Activated CD8-positive, alpha-beta T cell treated with anti-CD3 and anti-CD28 coated beads for 36 hours (primary cell): ENCODE data around the gene NUDT6. TPM values are rescaled to one million over a fixed set of nuclear protein-coding genes. Genes with fewer than 3 reads are reported as not detected.

Experiments
- ATAC-seq: fragments of 200-7000 bp; cut with Tn5 transposase; one replicate; pipeline ENCODE4 v1.10.0; 2021; ENCODE audit warnings: mild to moderate bottlenecking, moderate library complexity
- CTCF ChIA-PET: fragments of 350-600 bp; sonication (Branson Sonifier 250); formaldehyde crosslinking; loops from one replicate; lab custom pipeline; 2021; ENCODE audit warnings: antibody characterized with exemption; lab: Charles Lee
- POLR2A ChIA-PET: fragments of 350-600 bp; sonication (Branson Sonifier 250); formaldehyde crosslinking; loops from one replicate; lab custom pipeline; 2021; ENCODE audit warnings: antibody characterized with exemption; lab: Charles Lee
- DNase-seq: peaks from one replicate; pipeline ENCODE4 v3.0.0-alpha.2; 2020
- H3K27ac Mint-ChIP-seq: one replicate; pipeline ENCODE4 v1.8.0; 2021; ENCODE audit warnings: mild to moderate bottlenecking, mixed read lengths
- H3K27me3 Mint-ChIP-seq: one replicate; pipeline ENCODE4 v1.8.0; 2021; ENCODE audit warnings: mixed read lengths
- H3K36me3 Mint-ChIP-seq: one replicate; pipeline ENCODE4 v1.8.0; 2021; ENCODE audit warnings: low read depth, mixed read lengths
- H3K4me1 Mint-ChIP-seq: one replicate; pipeline ENCODE4 v1.8.0; 2021; ENCODE audit warnings: low read depth, mixed read lengths
- H3K4me3 Mint-ChIP-seq: one replicate; pipeline ENCODE4 v1.8.0; 2021; ENCODE audit warnings: mild to moderate bottlenecking, moderate library complexity, mixed read lengths
- H3K9me3 Mint-ChIP-seq: one replicate; pipeline ENCODE4 v1.8.0; 2021; ENCODE audit warnings: mixed read lengths
- CTCF ChIP-seq: fragments of 200-600 bp; IDR thresholded peaks from one replicate; pipeline ENCODE4 v1.8.0; 2022; ENCODE audit warnings: antibody characterized with exemption, mild to moderate bottlenecking
- intact Hi-C: fragments of 100-400 bp; cut with micrococcal nuclease; formaldehyde crosslinking; loops from one replicate; pipeline ENCODE4 v1.10.0; 2022
- total RNA-seq, 2 experiments: library from RNA; stranded (reverse); gene quantifications; one replicate each; pipeline ENCODE4 v1.2.3, GENCODE V29; 2021

Gene NUDT6
- total RNA-seq, 2 experiments from 2014 or later: 4.4 to 5.7 TPM

- peaks cover 7% of the 10 kb centered on the region for H3K36me3 Mint-ChIP-seq
- ChIA-PET POLR2A (no interaction called here), CTCF (interaction anchor here (1.2 to 4.6 kb wide), 2 partner anchors 170 to 327 kb away, joined by 3 to 38 read pairs; no protein-coding TSS in a partner anchor)
- no peak for ATAC-seq
- peaks cover 6% of the 10 kb centered on the region for H3K4me1 Mint-ChIP-seq
- TF ChIP-seq CTCF: no peak
- H3K9me3 Mint-ChIP-seq: no peaks in the 10 kb centered on the region
- no peak for DNase-seq
- intact Hi-C loops: loop anchor here (10.0 kb wide), 1 partner anchor 324 kb away; no protein-coding TSS in a partner anchor
- H3K27ac Mint-ChIP-seq: no peak overlapping the region
- no peaks in the 10 kb centered on the region for H3K27me3 Mint-ChIP-seq
- H3K4me3 Mint-ChIP-seq: no peak overlapping the region
Observed at GRCh38 chr4:122928930-122929329, 6.5 kb upstream of the NUDT6 start.

- Mint-ChIP-seq H3K4me1 (peaks cover 12% of the 10 kb centered on the region), H3K27me3 (no peaks in the 10 kb centered on the region), H3K9me3 (no peaks in the 10 kb centered on the region), H3K36me3 (no peaks in the 10 kb centered on the region), H3K4me3 (no peak overlapping the region), H3K27ac (peak overlapping the region; percentile 96)
- intact Hi-C loops: loop anchor here (2.0 to 10.0 kb wide), 2 partner anchors 164 to 318 kb away; no protein-coding TSS in a partner anchor
- DNase-seq (peak; percentile 94), ATAC-seq (peak; percentile 97)
- no peak for TF ChIP-seq CTCF
- CTCF ChIA-PET: interaction anchor here (1.0 to 4.1 kb wide), 4 partner anchors 164 to 321 kb away, joined by 3 to 19 read pairs (median 6); partner anchors contain the start of gene BBS12
- POLR2A ChIA-PET: no interaction called here
Observed at GRCh38 chr4:122922877-122923511, 597 bp upstream of the NUDT6 start.

DNA sequence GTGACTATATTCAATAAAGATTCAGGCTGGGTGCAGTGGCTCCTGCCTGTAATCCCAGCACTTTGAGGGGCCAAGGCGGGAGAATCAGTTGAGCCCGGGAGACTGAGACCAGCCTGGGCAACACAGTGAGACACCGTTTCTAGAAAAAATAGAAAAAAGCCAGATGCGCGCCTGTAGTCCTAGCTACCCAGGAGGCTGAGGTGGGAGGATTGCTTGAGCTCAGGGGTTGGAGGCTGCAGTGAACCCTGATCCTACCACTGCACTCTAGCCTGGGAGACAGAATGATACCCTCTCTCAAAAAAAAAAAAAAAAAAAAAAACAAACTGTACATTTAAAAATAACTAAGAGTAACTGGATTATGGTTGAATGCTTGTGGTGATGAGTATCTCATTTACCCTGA lies 1.1 kb downstream of the NUDT6 start:
- Mint-ChIP-seq H3K4me3 (peak overlapping the region; percentile 37), H3K27me3 (no peaks in the 10 kb centered on the region), H3K9me3 (no peaks in the 10 kb centered on the region), H3K27ac (no peak overlapping the region), H3K36me3 (no peaks in the 10 kb centered on the region), H3K4me1 (peaks cover 6% of the 10 kb centered on the region)
- intact Hi-C loops: loop anchor here (10.0 kb wide), 1 partner anchor 316 kb away; no protein-coding TSS in a partner anchor
- ChIA-PET POLR2A (no interaction called here), CTCF (interaction anchor here (0.7 to 4.1 kb wide), 4 partner anchors 9 to 317 kb away, joined by 3 to 19 read pairs (median 12); no protein-coding TSS in a partner anchor)
- no peak for ATAC-seq
- no peak for DNase-seq
- no peak for TF ChIP-seq CTCF

GRCh38 chr4:122920473-122920872 lies 1.9 kb downstream of the NUDT6 start:
- H3K36me3 Mint-ChIP-seq: peaks cover 2% of the 10 kb centered on the region
- ChIA-PET CTCF (interaction anchor here (0.9 to 4.1 kb wide), 6 partner anchors 10 to 165 kb away, joined by 3 to 19 read pairs (median 5); no protein-coding TSS in a partner anchor), POLR2A (no interaction called here)
- no peak overlapping the region for H3K27ac Mint-ChIP-seq
- ATAC-seq (no peak), DNase-seq (no peak)
- no peak for TF ChIP-seq CTCF
- no peak overlapping the region for H3K4me3 Mint-ChIP-seq
- intact Hi-C loops: loop anchor here (10.0 kb wide), 1 partner anchor 316 kb away; no protein-coding TSS in a partner anchor
- no peaks in the 10 kb centered on the region for H3K9me3 Mint-ChIP-seq
- peaks cover 6% of the 10 kb centered on the region for H3K4me1 Mint-ChIP-seq
- no peaks in the 10 kb centered on the region for H3K27me3 Mint-ChIP-seq

- no peak overlapping the region for H3K27ac Mint-ChIP-seq
- peaks cover 2% of the 10 kb centered on the region for H3K36me3 Mint-ChIP-seq
- no peak overlapping the region for H3K4me3 Mint-ChIP-seq
- ChIA-PET CTCF (interaction anchor here (1.0 kb wide), 1 partner anchor 160 kb away, joined by 5 read pairs; no protein-coding TSS in a partner anchor), POLR2A (no interaction called here)
- DNase-seq (no peak), ATAC-seq (no peak)
- intact Hi-C loops: no loop called here
- no peaks in the 10 kb centered on the region for H3K27me3 Mint-ChIP-seq
- no peaks in the 10 kb centered on the region for H3K9me3 Mint-ChIP-seq
- TF ChIP-seq CTCF: no peak
- peaks cover 6% of the 10 kb centered on the region for H3K4me1 Mint-ChIP-seq
Observed at GRCh38 chr4:122917731-122918130, 4.7 kb downstream of the NUDT6 start.
